ENCODE measurements around the gene RNF146. TPM values are rescaled to one million over a fixed set of nuclear protein-coding genes. Genes with fewer than 3 reads are reported as not detected.
"Not testable (repeated sequence)": the region's sequence is repeated elsewhere in the genome, so short reads cannot be mapped to it uniquely, and the experiment has no call there.

The RNF146 gene
- total and polyA plus RNA-seq, 4 donors: 30.4 to 89.4 (median 34.9) TPM

DNA sequence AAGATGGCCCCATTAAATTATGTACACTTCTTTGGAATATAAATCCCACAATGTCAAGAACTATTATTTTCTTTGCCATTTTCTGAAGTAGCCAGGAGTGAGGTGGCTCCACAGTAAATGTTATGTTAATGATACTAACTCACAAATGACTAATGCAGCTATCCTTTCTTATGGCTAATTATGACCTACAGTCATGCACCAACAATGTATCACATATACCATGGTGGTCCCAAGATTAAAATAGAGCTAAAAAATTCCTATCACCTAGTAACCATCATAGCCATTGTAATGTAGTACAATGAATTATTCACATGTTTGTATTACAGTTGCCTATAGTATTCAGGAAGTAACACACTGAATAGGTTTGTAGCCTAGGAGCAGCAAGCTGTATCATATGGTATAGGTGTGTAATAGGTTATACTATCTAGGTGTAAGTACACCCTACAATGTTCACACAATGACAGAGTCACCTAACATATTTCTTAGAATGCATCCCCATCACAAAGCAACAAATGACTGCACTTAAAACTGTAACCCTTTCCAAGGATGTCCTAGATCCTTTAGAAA lies 61.5 kb downstream of the RNF146 start:
- TF ChIP-seq CTCF (IDR thresholded peaks at IDR 0.05; ENCODE audit: control extremely low read depth, extremely low read depth): no peak
- H3K4me3 ChIP-seq: no peak overlapping the region
- no peak overlapping the region for H3K27ac ChIP-seq (ENCODE audit: low read depth in 1 of 2, low read length in 1 of 2)
- ATAC-seq (ENCODE audit: insufficient read depth, low FRiP score) (no peak), DNase-seq (no peak)
- no peaks in the 10 kb centered on the region for H3K27me3 ChIP-seq (ENCODE audit: control insufficient read depth in 3 of 3, insufficient read depth in 3 of 3, low read length in 2 of 3)
- H3K36me3 ChIP-seq (ENCODE audit: control insufficient read depth in 4 of 4, insufficient read depth in 4 of 4, low read length in 4 of 4): peaks cover 6 to 31% (median 9%) of the 10 kb centered on the region in 4 donors
- H3K4me1 ChIP-seq (ENCODE audit: control insufficient read depth in 5 of 5, insufficient read depth in 5 of 5, low read length in 5 of 5): no peaks in the 10 kb centered on the region
- no peak overlapping the region for H3K9ac ChIP-seq (ENCODE audit: insufficient read depth in 1 of 2, low read length in 2 of 2)
- H3K9me3 ChIP-seq (ENCODE audit: control insufficient read depth in 4 of 4, insufficient read depth in 3 of 4, low read length in 3 of 4): no peaks in the 10 kb centered on the region

DNA sequence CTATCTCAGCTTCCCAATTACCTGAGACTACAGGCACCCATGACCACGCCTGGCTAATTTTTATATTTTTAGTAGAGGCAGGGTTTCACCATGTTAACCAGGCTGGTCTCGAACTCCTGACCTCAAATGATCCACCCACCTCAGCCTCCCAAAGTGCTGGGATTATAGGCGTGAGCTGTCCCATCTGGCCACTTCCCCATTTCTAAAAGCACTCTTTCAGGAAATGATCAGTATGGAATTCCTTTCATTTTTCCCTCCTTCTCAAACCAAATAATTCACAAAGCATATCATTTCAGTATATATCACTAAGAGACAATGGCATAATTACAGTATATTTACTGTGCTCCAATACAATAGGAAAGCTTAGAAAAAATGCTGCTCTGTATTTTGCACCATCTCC lies 64.6 kb downstream of the RNF146 start:
- 56 to 68% methylated on average over 3 of the region's 3 CpGs for WGBS, 2 donors
- H3K4me1 ChIP-seq (ENCODE audit: control insufficient read depth in 5 of 5, insufficient read depth in 5 of 5, low read length in 5 of 5); H3K9me3 ChIP-seq (ENCODE audit: control insufficient read depth in 4 of 4, insufficient read depth in 3 of 4, low read length in 3 of 4); H3K4me3 ChIP-seq; DNase-seq; H3K27me3 ChIP-seq (ENCODE audit: control insufficient read depth in 3 of 3, insufficient read depth in 3 of 3, low read length in 2 of 3); H3K27ac ChIP-seq (ENCODE audit: low read depth in 1 of 2, low read length in 1 of 2); ATAC-seq (ENCODE audit: insufficient read depth, low FRiP score); H3K9ac ChIP-seq (ENCODE audit: insufficient read depth in 1 of 2, low read length in 2 of 2): not testable (repeated sequence)
- peaks cover 0 to 16% (median 4%) of the 10 kb centered on the region in 4 donors for H3K36me3 ChIP-seq (ENCODE audit: control insufficient read depth in 4 of 4, insufficient read depth in 4 of 4, low read length in 4 of 4)

DNA sequence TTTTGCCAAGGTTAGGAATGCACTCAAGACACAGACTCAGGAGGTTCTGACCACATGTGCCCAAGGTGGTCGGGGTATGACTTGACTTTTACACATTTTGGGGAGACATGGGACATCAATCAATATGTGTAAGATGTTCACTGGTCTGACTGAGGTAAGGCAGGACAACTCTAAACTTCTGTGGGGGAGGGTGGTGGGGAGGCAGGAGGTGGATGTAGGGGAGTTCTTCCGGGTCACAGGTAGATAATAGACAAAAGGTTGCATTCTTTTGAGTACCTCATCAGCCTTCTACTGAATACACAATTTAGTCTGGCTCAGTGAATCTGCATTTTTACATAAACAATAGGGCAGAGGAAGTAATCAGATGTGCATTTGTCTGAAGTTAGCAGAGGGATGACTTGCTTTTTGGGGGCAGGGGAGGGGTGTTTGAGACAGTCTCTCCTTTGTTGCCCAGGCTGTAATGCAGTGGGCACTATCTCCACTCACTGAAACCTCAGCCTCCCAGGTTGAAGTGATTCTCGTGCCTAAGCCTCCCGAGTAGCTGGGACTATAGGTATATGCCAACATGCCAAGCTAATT lies 65.8 kb downstream of the RNF146 start:
- Histone ChIP-seq H3K36me3 (ENCODE audit: control insufficient read depth in 4 of 4, insufficient read depth in 4 of 4, low read length in 4 of 4) (peaks cover 0 to 8% (median 4%) of the 10 kb centered on the region in 4 donors), H3K27ac (ENCODE audit: low read depth in 1 of 2, low read length in 1 of 2) (no peak overlapping the region), H3K9me3 (ENCODE audit: control insufficient read depth in 4 of 4, insufficient read depth in 3 of 4, low read length in 3 of 4) (no peaks in the 10 kb centered on the region), H3K9ac (ENCODE audit: insufficient read depth in 1 of 2, low read length in 2 of 2) (no peak overlapping the region), H3K27me3 (ENCODE audit: control insufficient read depth in 3 of 3, insufficient read depth in 3 of 3, low read length in 2 of 3) (no peaks in the 10 kb centered on the region), H3K4me1 (ENCODE audit: control insufficient read depth in 5 of 5, insufficient read depth in 5 of 5, low read length in 5 of 5) (no peaks in the 10 kb centered on the region), H3K4me3 (no peak overlapping the region)
- ATAC-seq (ENCODE audit: insufficient read depth, low FRiP score) (peak; percentile 35), DNase-seq (no peak)
- 62 to 69% methylated on average over 4 of the region's 4 CpGs for WGBS, 2 donors
- TF ChIP-seq CTCF (IDR thresholded peaks at IDR 0.05; ENCODE audit: control extremely low read depth, extremely low read depth): no peak

Small RNA genes lying within 50 kb of the gene (small RNA-seq; reads per million reads assigned to genes)
- gene RNA5SP217 (ENCODE audit: low replicate concordance): not detected

Other genes starting within 250 kb of the RNF146 start
- 1 to 10 TPM; 5.5 to 5.9 TPM for gene RSPO3, start 148.2 kb upstream of the RNF146 start, total RNA-seq
- 1 to 10 TPM in 1 of 2 donors, under 1 TPM in 1; 0.88 to 3.8 TPM for gene RSPO3, start 148.2 kb upstream of the RNF146 start, polyA plus RNA-seq
- gene ECHDC1, start 76.7 kb downstream of the RNF146 start, total RNA-seq: 100 to 1,000 TPM in 1 of 2 donors, 10 to 100 TPM in 1; 86.7 to 119 TPM
- 10 to 100 TPM; 56.5 to 76.2 TPM for gene ECHDC1, start 76.7 kb downstream of the RNF146 start, polyA plus RNA-seq
- 10 to 100 TPM; 28.7 to 73.0 TPM for gene KIAA0408, start 192.5 kb downstream of the RNF146 start, total RNA-seq
- 10 to 100 TPM in 1 of 2 donors, 1 to 10 TPM in 1; 2.9 to 13.0 TPM for gene KIAA0408, start 192.5 kb downstream of the RNF146 start, polyA plus RNA-seq

Measured in lung (tissue), 13 donors.